Stimulated activated CD8-positive, alpha-beta memory T cell treated with anti-CD3 and anti-CD28 coated beads, Interleukin-4, amount 100 ng/mL, for 1 hour (primary cell): ENCODE data around the gene FRG1.
A peak's percentile ranks its signal among the peaks of the same experiment; 100 is the strongest.
"Not testable (repeated sequence)": the region's sequence is repeated elsewhere in the genome, so short reads cannot be mapped to it uniquely, and the experiment has no call there.

Experiments used
- DNase-seq, 2 donors: peaks; one replicate each; pipeline ENCODE4 v3.0.0-alpha.2; 2020; ENCODE audit warnings: low read depth in 2 of 2, low spot score in 1 of 2

The FRG1 gene

DNA sequence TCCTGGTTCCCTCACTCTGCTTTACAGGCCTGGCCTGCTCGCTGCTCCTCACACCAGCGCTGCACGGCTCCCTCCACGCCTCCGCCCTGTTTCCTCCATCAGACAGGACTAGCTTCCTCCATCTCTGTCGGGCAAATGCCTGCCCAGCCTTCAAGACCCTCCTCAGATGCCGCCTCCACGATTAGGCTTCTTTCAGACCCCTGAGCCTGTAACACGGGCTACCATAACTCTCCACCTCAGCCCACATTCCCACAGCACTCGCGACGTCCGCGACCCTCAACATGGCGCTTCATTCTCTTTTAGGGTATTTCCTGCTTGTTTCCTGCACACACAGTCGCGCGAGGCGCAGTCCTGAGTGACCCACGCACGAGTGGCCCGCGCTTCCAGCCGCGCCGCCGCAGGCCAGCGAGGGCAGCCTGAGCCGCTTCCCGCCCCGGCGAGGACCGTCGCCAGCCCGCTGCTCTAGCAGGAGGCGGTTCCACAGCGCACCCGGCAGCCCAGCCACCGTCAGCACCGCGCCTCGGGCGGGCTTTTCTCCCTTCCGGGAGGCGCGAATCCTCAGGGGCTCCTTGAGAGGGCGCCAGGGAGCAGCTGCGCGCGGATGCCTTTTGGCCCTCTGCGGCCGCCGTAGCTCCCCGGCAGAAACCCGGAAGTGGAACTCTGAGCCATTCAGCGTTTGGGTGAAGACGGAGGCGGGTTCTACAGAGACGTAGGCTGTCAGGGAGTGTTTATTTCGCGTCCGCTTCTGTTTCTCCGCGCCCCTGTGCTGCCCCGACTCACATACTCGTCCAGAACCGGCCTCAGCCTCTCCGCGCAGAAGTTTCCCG is at the start of gene FRG1:
TSS of gene FRG1 (plus strand) at position 695 of the 827 bp plus-strand sequence. CDS start 138 bp downstream, outside the sequence.
- DNase-seq, result peak; percentile 89 to 96

DNA sequence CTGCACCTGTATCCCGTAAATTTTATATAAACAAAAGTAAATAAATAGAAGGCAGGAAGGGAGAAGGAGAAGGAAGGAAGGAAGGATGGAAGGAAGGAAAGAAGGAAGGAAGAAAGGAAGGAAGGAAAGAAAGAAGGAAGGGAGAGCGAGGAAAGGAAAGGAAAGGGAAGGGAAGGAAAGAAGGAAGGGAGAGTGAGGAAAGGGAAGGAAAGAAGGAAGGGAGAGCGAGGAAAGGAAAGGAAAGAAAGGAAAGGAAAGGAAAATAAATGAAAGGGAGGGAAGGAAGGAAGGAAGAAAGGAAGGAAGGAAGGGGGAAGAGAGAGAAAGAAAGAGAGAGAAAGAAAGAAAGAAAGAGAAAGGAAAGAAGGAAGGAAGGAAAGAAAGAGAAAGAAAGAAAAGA is 43.0 kb upstream of the FRG1 start:
- DNase-seq, result no peak

- not testable (repeated sequence) for DNase-seq
Observed at GRCh38 chr4:189899481-189900015, 41.1 kb upstream of the FRG1 start.

GRCh38 chr4:189904420-189905027 is 36.1 kb upstream of the FRG1 start:
- peak in 1 of 2 donors; percentile 7 for DNase-seq

DNA sequence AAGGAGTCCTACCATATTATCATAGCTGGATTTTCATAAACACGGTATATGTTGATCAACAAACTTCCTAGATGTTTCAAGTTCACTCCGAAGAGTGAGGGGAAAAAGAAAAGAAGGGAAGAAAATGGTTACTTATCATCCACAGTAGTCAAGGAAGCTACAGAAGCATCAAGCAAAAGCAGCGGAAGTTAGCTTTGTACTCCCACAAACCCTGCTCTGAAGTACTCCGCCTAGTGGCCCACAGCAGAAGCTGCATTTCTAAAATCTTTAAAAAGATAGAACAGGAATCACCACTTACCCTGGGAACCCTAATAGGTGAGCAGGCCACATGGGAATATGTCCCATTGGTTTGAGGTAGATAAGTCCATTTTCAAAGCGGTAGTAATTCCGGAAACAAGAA is 28.5 kb upstream of the FRG1 start:
- no peak for DNase-seq

- no peak for DNase-seq
Observed at GRCh38 chr4:189917161-189917891, 23.3 kb upstream of the FRG1 start.

- no peak for DNase-seq
Observed at GRCh38 chr4:189921058-189921457, 19.6 kb upstream of the FRG1 start.

GRCh38 chr4:189926742-189927141 is 13.9 kb upstream of the FRG1 start:
- not testable (repeated sequence) for DNase-seq

DNA sequence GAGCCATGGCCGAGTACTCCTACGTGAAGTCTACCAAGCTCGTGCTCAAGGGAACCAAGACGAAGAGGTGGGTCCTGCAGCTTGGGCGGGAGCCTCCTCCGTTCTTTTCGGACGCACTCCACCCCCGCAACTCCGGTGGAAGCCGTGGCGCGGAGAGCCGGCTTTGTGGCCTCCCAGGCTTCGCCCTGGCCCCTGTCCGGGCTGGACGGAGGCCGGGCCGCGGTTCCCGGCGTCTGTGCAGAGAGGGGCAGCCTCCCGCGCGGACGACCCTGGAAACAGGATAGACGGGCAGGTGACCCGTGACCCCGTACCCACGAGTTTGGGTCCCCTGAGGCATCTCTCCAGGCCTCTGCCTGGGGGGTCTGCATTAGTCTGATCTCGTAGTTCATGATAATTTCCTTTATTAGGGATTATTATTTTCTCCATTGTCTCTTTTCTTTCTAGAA is 356 bp downstream of the FRG1 start:
- no peak for DNase-seq

GRCh38 chr4:189942412-189942811 is 1.7 kb downstream of the FRG1 start:
- DNase-seq, result not testable (repeated sequence)

DNA sequence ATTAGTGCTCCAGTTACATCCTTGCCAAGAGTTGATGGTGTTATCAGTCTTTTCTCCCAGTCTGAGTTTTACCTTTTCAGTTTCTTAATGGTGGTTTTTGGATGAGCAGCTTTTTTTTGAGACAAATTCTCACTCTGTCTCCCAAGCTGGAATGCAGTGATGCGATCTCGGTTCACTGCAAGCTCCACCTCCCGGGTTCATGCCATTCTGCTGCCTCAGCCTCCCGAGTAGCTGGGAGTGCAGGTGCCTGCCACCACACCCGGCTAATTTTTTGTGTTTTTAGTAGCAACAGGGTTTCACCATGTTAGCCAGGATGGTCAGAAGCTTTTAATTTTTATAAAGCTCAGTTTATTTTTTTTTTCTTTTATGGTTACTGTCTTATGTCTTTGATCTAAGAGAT is 3.4 kb downstream of the FRG1 start:
- DNase-seq, result not testable (repeated sequence)

- DNase-seq, result not testable (repeated sequence)
Observed at GRCh38 chr4:189946906-189947305, 6.2 kb downstream of the FRG1 start.

GRCh38 chr4:189948486-189948885 is 7.8 kb downstream of the FRG1 start:
- not testable (repeated sequence) for DNase-seq

DNA sequence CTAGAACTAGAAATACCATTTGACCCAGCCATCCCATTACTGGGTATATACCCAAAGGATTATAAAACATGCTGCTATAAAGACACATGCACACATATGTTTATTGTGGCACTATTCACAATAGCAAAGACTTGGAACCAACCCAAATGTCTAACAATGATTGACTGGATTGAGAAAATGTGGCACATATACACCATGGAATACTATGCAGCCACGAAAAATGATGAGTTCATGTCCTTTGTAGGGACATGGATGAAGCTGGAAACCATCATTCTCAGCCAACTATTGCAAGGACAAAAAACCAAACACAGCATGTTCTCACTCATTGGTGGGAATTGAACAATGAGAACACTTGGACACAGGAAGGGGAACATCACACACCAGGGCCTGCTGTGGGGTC is 28.6 kb downstream of the FRG1 start:
- not testable (repeated sequence) for DNase-seq

GRCh38 chr4:189973646-189974045 is 33.0 kb downstream of the FRG1 start:
- DNase-seq, result no peak

DNA sequence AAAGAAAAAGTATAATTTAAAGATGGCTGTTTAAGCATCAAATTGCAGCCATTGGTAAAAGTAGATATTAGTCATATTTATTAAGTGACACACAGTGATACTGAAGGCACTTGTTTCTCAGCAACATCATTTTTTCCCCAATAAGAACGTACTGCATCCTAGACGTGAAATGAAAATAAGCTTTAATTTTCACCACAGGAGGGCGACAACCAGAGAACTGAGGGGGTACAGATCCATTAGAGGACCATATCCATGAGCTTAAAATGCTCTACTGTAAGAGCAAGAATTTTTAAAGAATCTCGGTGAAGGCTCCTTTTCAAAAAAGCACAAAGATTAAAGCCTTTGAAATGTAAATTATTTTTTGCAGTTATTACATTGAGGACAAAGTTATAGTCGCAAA is 33.4 kb downstream of the FRG1 start:
- no peak for DNase-seq

DNA sequence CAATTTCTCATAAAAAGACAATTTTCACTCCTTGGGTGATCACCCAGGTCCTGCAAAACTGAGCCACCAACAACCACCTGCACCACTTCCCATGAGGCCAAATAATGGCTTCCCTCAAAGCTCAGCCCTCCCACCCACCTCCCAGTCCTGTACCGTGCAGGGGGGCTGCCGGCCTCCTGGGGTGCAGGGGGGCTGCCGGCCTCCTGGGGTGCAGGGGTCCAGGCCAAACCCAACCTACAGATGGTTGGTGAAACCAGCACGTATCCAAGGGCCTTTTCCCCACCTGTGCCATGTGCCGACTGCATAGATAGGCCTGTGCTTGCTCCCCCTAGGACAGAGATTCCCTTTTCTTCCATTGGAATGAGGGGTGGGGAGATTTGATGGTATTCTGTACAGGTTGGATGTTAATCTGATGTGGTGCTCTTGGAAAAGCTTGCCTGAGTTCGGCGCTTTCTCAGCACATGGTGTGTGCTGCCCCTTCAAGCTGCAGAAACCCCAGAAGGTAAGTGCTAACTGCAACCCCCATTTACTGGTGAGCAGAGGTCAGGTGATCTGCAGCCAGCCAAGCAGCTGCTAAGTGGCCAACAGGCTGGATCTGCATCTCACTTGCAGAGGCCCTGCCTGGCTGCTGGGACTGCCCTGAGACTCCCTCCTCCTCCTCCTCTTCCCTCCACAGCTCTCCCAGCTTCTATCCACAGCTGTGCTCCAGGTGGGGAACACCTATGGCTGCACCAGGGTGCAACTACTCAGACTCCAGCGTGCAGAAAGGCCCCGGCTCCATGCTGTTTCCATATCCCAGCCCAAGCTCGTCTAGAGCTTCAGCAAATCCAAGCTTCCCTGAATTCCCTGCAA is 38.8 kb downstream of the FRG1 start:
- no peak for DNase-seq

GRCh38 chr4:189980292-189980691 is 39.6 kb downstream of the FRG1 start:
- not testable (repeated sequence) for DNase-seq

DNA sequence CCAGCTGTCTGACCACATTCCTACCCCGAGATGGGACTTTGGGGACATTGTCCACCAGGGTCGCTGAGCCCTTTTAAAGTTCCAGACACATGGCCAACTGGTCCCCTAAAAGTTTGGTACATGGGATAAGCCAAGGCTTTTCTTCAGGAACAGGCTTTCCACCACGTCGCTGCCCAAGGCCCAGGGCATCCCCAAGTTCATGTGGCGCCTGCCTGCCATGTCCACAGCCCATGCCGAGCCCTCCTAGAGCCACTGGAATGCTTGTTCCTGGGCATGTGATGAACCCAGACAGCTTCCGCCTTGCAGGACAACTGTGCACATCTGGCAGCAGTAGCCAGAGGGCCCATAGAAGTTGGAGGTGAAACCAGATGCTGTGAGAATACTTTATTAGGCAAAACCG is 41.3 kb downstream of the FRG1 start:
- DNase-seq, result no peak

- DNase-seq, result not testable (repeated sequence)
Observed at GRCh38 chr4:189983916-189984526, 43.3 kb downstream of the FRG1 start.
